HG03066 (cell line): Measurements from ENCODE around the gene LRRC49.

Source experiments
- ATAC-seq: cut with Tn5 transposase; IDR thresholded peaks from one replicate; pipeline ENCODE4 v1.9.1; 2021; ENCODE audit warnings: low read depth; ENCODE audit not compliant: unreplicated experiment

The LRRC49 gene

DNA sequence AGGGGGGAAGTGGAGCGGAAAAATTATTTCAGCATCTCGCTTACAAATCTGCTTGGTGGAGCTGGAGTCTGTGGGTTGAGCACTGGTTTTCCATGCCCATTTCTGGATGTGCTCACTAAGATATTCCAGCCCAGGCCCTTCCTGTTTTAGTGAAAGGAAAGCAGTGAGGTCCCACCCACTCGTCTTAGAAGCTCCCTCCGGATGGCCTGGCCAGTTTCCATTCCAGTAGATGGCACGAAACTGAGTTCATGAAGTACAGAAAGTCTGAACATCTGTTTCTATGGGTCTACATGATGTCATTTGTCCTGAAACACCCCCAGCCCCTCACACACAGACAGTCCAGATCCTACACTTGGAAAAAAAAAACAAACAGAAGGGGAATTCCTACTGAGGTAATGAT is 190.7 kb downstream of the LRRC49 start:
- ATAC-seq, result no peak

DNA sequence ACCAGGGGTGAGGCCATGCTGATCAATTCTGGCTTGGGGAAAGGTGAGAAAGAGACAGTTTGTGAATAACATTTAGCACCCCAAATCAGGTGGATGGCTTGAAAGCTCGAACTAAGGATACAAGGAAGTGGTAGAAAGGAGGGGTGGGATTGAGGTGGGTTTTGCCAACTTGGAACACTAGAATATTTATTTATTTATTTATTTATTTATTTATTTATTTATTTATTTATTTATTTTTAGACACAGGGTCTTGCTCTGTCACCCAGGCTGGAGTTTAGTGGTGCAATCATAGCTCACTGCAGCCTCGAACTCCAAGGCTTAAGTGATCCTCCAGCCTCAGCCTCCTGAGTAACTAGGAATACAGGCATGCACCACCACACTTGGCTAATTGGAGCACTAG is 191.6 kb downstream of the LRRC49 start:
- ATAC-seq, result no peak

- no peak for ATAC-seq
Measured at GRCh38 chr15:71085809-71086208, 193.2 kb downstream of the LRRC49 start.

DNA sequence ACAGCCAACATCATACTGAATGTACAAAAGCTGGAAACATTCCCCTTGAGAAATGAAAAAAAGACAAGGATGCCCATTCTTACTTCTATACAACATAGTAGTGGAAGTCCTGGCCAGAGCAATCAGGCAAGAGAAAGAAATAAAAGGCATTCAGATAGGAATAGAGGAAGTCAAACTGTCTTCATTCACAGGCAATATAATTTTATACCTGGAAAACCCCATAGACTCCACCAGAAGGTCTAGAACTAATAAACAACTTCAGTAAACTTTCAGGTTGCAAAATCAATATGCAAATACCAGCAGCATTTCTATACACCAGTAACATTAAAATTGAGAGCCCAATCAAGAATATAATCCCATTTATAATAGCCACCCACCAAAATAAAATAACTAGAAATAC is 195.5 kb downstream of the LRRC49 start:
- ATAC-seq, result no peak

- ATAC-seq, result no peak
Measured at GRCh38 chr15:71088683-71089082, 196.1 kb downstream of the LRRC49 start.

DNA sequence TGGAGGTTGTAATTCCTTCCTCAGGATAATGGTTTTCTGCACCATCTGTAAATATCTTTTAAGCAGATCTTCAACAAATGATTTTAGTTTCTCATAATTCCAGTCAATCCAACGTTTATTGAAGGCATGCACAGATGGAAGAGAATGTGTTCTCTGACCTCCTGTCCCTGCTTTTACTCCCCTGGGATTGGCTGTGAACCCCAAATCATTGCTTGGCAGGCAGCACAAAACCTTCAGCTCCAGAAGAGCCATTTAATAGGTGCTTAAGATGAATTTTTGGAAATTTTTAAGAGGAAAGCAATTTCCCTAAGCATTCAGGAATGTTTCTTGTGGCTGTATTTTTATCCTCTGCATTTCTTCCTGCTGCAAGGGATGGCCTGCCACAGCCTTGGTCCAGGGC is 197.2 kb downstream of the LRRC49 start:
- ATAC-seq, result no peak

GRCh38 chr15:71091601-71092000 is 199.0 kb downstream of the LRRC49 start:
- no peak for ATAC-seq

DNA sequence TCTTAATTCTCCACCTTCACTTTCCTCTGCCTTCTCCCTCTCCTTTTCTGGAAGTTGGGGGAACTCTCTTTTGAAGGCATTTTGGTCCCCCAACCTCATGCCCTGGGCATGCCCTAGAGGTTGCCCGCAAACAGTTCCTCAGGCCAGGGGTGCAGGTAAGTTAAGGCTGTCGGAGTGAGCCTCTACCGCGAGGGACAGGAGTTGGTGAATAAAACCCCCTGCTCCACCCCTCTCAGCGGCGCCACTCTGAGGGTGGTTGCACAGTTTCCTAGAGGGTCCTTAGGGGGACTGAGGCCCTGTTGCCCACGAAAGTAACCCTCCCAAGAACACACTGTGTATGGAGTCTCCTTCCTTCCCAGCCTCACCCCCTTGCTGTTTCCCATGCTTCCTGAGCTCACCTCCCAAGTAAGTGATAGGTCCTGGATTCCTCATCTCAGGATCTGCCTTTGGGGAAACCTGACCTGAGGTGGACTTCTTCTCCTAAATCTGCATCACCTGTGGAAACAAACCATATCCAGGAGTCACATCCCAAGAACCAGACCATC is 199.5 kb downstream of the LRRC49 start:
- no peak for ATAC-seq

- no peak for ATAC-seq
Measured at GRCh38 chr15:71093054-71094024, 200.7 kb downstream of the LRRC49 start.

DNA sequence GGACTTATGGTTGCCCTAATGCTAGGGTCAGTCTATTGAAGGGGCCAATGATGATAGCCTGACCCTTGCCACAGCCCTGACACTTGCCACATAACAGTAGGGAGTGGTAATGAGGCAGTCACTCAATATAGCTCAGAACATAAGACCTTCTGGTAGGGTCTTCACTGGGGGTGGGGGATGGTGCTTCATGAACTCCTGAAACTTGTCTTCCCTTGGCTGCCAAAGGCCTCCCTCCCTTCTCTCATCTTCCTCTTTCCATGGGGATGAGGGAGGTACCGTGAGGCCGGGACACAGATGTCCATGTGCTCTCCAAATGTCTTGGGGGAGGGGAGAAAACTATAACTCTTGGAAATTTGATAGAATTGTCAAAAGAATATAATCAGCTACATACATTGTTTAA is 201.5 kb downstream of the LRRC49 start:
- no peak for ATAC-seq

- ATAC-seq, result no peak
Measured at GRCh38 chr15:71096676-71097075, 204.1 kb downstream of the LRRC49 start.

GRCh38 chr15:71097890-71098289 is 205.3 kb downstream of the LRRC49 start:
- ATAC-seq, result no peak

GRCh38 chr15:71098920-71099319 is 206.3 kb downstream of the LRRC49 start:
- no peak for ATAC-seq
